HCT116 (cell line): ENCODE results near the gene SLC4A2. TPM values are rescaled to one million over a fixed set of nuclear protein-coding genes. Genes with fewer than 3 reads are reported as not detected.
A peak's percentile ranks its signal among the peaks of the same experiment; 100 is the strongest.

Experiments used
- ATAC-seq: fragments of 200-7000 bp; cut with Tn5 transposase; 2 replicates; pipeline ENCODE4 v1.9.1; 2020; ENCODE audit warnings: mild to moderate bottlenecking, moderate library complexity
- BruUV-seq: library from RNA; stranded (reverse); fragments of 400-500 nt; replicated peaks from 2 replicates; lab custom pipeline; 2021; lab: Mats Ljungman, UMichigan
- CTCF ChIA-PET: fragments of 300-600 bp; sonication (Branson Sonifier 250); formaldehyde crosslinking; loops from one replicate; lab custom pipeline; 2021; ENCODE audit warnings: antibody characterized with exemption; lab: Charles Lee
- POLR2A ChIA-PET: fragments of 300-600, 350-600 bp; sonication (Branson Sonifier 250); formaldehyde crosslinking; loops from one replicate; lab custom pipeline; 2021; ENCODE audit warnings: antibody characterized with exemption; lab: Charles Lee
- RAD21 ChIA-PET, 2 experiments: fragments of 300-600 bp; sonication (Branson Sonifier 250); formaldehyde crosslinking; loops; one replicate each; lab custom pipeline; 2023; ENCODE audit warnings: low total read pairs in 2 of 2; ENCODE audit not compliant: uncharacterized antibody in 2 of 2, unreplicated experiment in 2 of 2, low non-redundant PET in 1 of 2; lab: Charles Lee
- DNase-seq: peaks from one replicate; pipeline ENCODE4 v3.0.0-alpha.2; 2010; ENCODE audit warnings: low read depth, low spot score
- H2AFZ ChIP-seq: fragments of 200-600 bp; shearing (Covaris generic), sonication (generic); 2 replicates; pipeline ENCODE4 v1.6.1; 2017; ENCODE audit warnings: low read depth, mixed run types, mixed read lengths, antibody characterized with exemption, low read length; ENCODE audit not compliant: poor library complexity, severe bottlenecking
- H3K27ac ChIP-seq: 2 replicates; pipeline ENCODE4 v1.5.1; 2012; ENCODE audit warnings: low read depth, low read length
- H3K27me3 ChIP-seq: fragments of 200-600 bp; sonication (generic); 2 replicates; pipeline ENCODE4 v1.6.1; 2016; ENCODE audit warnings: mixed run types, low read length, mixed read lengths; ENCODE audit not compliant: insufficient read depth
- H3K36me3 ChIP-seq, 2 experiments: fragments of 200-500 bp in 1 of 2; fragments of 200-600 bp in 1 of 2; sonication (Bioruptor generic) in 1 of 2; sonication (generic) in 1 of 2; 2 replicates each; pipeline versions ENCODE4 v1.5.1 to v1.6.1; 2014 to 2016; ENCODE audit warnings: low read length in 2 of 2, inconsistent platforms in 1 of 2, mixed read lengths in 1 of 2, mixed run types in 1 of 2; ENCODE audit not compliant: insufficient read depth in 2 of 2, control insufficient read depth in 1 of 2
- H3K4me1 ChIP-seq, 2 experiments: fragments of 200-600 bp in 1 of 2; sonication (generic) in 1 of 2; 2 replicates each; pipeline versions ENCODE4 v1.5.1 to v1.6.1; 2012 to 2017; ENCODE audit warnings: low read length in 2 of 2, inconsistent platforms in 1 of 2, mild to moderate bottlenecking in 1 of 2, mixed read lengths in 1 of 2, mixed run types in 1 of 2, moderate library complexity in 1 of 2; ENCODE audit not compliant: insufficient read depth in 2 of 2, control insufficient read depth in 1 of 2
- H3K4me2 ChIP-seq: fragments of 200-600 bp; sonication (generic); 2 replicates; pipeline ENCODE4 v1.6.1; 2017; ENCODE audit warnings: mixed run types, low read length, mixed read lengths
- H3K4me3 ChIP-seq, 2 experiments: fragments of 200-600 bp in 1 of 2; sonication (generic) in 1 of 2; replicated peaks in 1 of 2; 2 replicates each; pipeline ENCODE4 v1.5.1; 2011 to 2016; ENCODE audit warnings: low read length in 2 of 2, control low read depth in 1 of 2, low read depth in 1 of 2, mild to moderate bottlenecking in 1 of 2, mixed read lengths in 1 of 2, mixed run types in 1 of 2
- H3K79me2 ChIP-seq: fragments of 200-600 bp; sonication (generic); 2 replicates; pipeline ENCODE4 v1.6.1; 2017; ENCODE audit warnings: mild to moderate bottlenecking, mixed run types, low read length, moderate library complexity, mixed read lengths; ENCODE audit not compliant: insufficient read depth
- H3K9ac ChIP-seq: fragments of 200-600 bp; sonication (generic); 2 replicates; pipeline ENCODE4 v1.6.1; 2016; ENCODE audit warnings: low read length, mixed read lengths
- H3K9me2 ChIP-seq: fragments of 200-600 bp; sonication (generic), shearing (Covaris generic); 2 replicates; pipeline ENCODE4 v1.6.1; 2017; ENCODE audit warnings: mixed run types, mild to moderate bottlenecking, moderate library complexity; ENCODE audit not compliant: insufficient read depth
- H3K9me3 ChIP-seq, 2 experiments: fragments of 200-500 bp in 1 of 2; fragments of 200-600 bp in 1 of 2; sonication (Bioruptor generic) in 1 of 2; sonication (generic) in 1 of 2; 2 replicates each; pipeline ENCODE4 v1.6.1; 2014 to 2017; ENCODE audit warnings: low read length in 2 of 2, mixed read lengths in 2 of 2, inconsistent platforms in 1 of 2, low read depth in 1 of 2, mild to moderate bottlenecking in 1 of 2, mixed run types in 1 of 2, moderate library complexity in 1 of 2; ENCODE audit not compliant: control insufficient read depth in 1 of 2, insufficient read depth in 1 of 2
- H4K20me1 ChIP-seq: fragments of 200-600 bp; sonication (generic), shearing (Covaris generic); 2 replicates; pipeline ENCODE4 v1.6.1; 2017; ENCODE audit warnings: mixed run types, mild to moderate bottlenecking, moderate library complexity; ENCODE audit not compliant: insufficient read depth
- CBX3 ChIP-seq: IDR thresholded peaks from 2 replicates; pipeline ENCODE4 v1.6.1; 2012; ENCODE audit warnings: low read depth
- EGR1 ChIP-seq: IDR thresholded peaks from 2 replicates; pipeline ENCODE4 v1.6.1; 2012; ENCODE audit warnings: low read depth
- EZH2phosphoT487 ChIP-seq: fragments of 200-600 bp; IDR thresholded peaks from 2 replicates; pipeline ENCODE4 v1.6.1; 2018; ENCODE audit warnings: antibody characterized with exemption, borderline replicate concordance
- MAX ChIP-seq: IDR thresholded peaks from 2 replicates; pipeline ENCODE4 v1.6.1; 2012
- POLR2AphosphoS5 ChIP-seq: IDR thresholded peaks from 2 replicates; pipeline ENCODE4 v1.6.1; 2011; ENCODE audit warnings: mild to moderate bottlenecking, low read depth, low read length, moderate library complexity
- SIN3A ChIP-seq: IDR thresholded peaks from 2 replicates; pipeline ENCODE4 v1.6.1; 2012; ENCODE audit warnings: low read depth
- SP1 ChIP-seq: IDR thresholded peaks from 2 replicates; pipeline ENCODE4 v1.6.1; 2012; ENCODE audit warnings: low read depth
- ZFX ChIP-seq: fragments of 450-650 bp; IDR thresholded peaks from 2 replicates; pipeline ENCODE4 v1.6.1; 2017
- intact Hi-C: fragments of 100-400 bp; cut with micrococcal nuclease; formaldehyde crosslinking; loops from 2 replicates; pipeline ENCODE4 v1.10.0; 2022
- total RNA-seq: library from RNA; stranded (reverse); gene quantifications from one replicate; pipeline ENCODE4 v1.2.1, GENCODE V29; 2021; ENCODE audit not compliant: unreplicated experiment

Gene SLC4A2
- total RNA-seq, 1 experiment from 2014 or later = 240 TPM

- Histone ChIP-seq H3K4me1 (peaks cover 28 to 63% of the 10 kb centered on the region in 2 experiments), H3K9me2 (no peaks in the 10 kb centered on the region), H2AFZ (no peak overlapping the region), H3K79me2 (peaks cover 72% of the 10 kb centered on the region), H3K27ac (peak overlapping the region; percentile 17; the same call in 1 of the 2 replicates), H3K9me3 (no peaks in the 10 kb centered on the region), H3K4me2 (no peak overlapping the region; the same call in 1 of the 2 replicates), H4K20me1 (no peaks in the 10 kb centered on the region; the same call in 1 of the 2 replicates), H3K36me3 (no peaks in the 10 kb centered on the region), H3K27me3 (no peaks in the 10 kb centered on the region), H3K4me3 (no peak overlapping the region), H3K9ac (no peak overlapping the region)
- CTCF ChIA-PET = interaction anchor here (0.9 to 4.5 kb wide), 15 partner anchors 14 to 212 kb away, joined by 3 to 25 read pairs (median 5); partner anchors contain the start of genes ABCB8, ATG9B, FASTK and GBX1
- no TSS peak for BruUV-seq
- no peak for DNase-seq
- intact Hi-C loops = loop anchor here (5.0 kb wide), 2 partner anchors 83 to 333 kb away; partner anchors contain the start of gene ABCB8
- TF ChIP-seq EZH2phosphoT487 = no peak
- no peak for TF ChIP-seq SIN3A
- TF ChIP-seq EGR1 = no peak
- TF ChIP-seq MAX = no peak
- TF ChIP-seq SP1 = no peak
- no peak for TF ChIP-seq ZFX
- 0 out of 2 replicates have a peak, but pooled peaks have one; percentile 17 for TF ChIP-seq POLR2AphosphoS5
- no peak for TF ChIP-seq CBX3
- POLR2A ChIA-PET = interaction anchor here (0.6 to 1.3 kb wide), 2 partner anchors 16 to 331 kb away, joined by 3 to 4 read pairs; no protein-coding TSS in a partner anchor
- RAD21 ChIA-PET = interaction anchor here (0.5 to 1.3 kb wide), 5 partner anchors 25 to 205 kb away, joined by 3 read pairs; partner anchors contain the start of gene AGAP3 (in 1 of the 2)
- ATAC-seq = no peak
Measured at GRCh38 chr7:151110236-151110940, 51.0 kb downstream of the SLC4A2 start.
